IPS-20b (cell line): ENCODE measurements around the gene SLC41A3.
A peak's percentile ranks its signal among the peaks of the same experiment; 100 is the strongest.
"Not testable (repeated sequence)": the region's sequence is repeated elsewhere in the genome, so short reads cannot be mapped to it uniquely, and the experiment has no call there.

Source experiments
- H3K27ac ChIP-seq: one replicate; pipeline ENCODE4 v1.5.1; 2013; ENCODE audit warnings: low read length
- H3K27me3 ChIP-seq: 2 replicates; pipeline ENCODE4 v1.6.1; 2013; ENCODE audit warnings: mild to moderate bottlenecking, low read length, inconsistent platforms; ENCODE audit not compliant: insufficient read depth
- H3K36me3 ChIP-seq: 2 replicates; pipeline ENCODE4 v1.6.1; 2013; ENCODE audit warnings: low read depth, mild to moderate bottlenecking, inconsistent platforms, low read length, moderate library complexity; ENCODE audit not compliant: insufficient read depth
- H3K4me1 ChIP-seq: 2 replicates; pipeline ENCODE4 v1.6.1; 2013; ENCODE audit warnings: mild to moderate bottlenecking, control low read depth, inconsistent platforms, low read length, moderate library complexity; ENCODE audit not compliant: insufficient read depth
- H3K4me3 ChIP-seq: 2 replicates; pipeline ENCODE4 v1.5.1; 2013; ENCODE audit warnings: mild to moderate bottlenecking, low read length, inconsistent platforms
- H3K9ac ChIP-seq: 2 replicates; pipeline ENCODE4 v1.6.1; 2013; ENCODE audit warnings: low read depth, mild to moderate bottlenecking, inconsistent platforms, low read length, moderate library complexity
- H3K9me3 ChIP-seq: 2 replicates; pipeline ENCODE4 v1.6.1; 2013; ENCODE audit warnings: mild to moderate bottlenecking, low read depth, low read length, inconsistent platforms; ENCODE audit not compliant: insufficient read depth

SLC41A3 gene

GRCh38 chr3:125965505-125965904 is 118.4 kb downstream of the SLC41A3 start:
- H3K27ac ChIP-seq = no peak overlapping the region
- no peaks in the 10 kb centered on the region for H3K36me3 ChIP-seq
- H3K4me1 ChIP-seq = no peaks in the 10 kb centered on the region
- H3K9me3 ChIP-seq = no peaks in the 10 kb centered on the region
- H3K27me3 ChIP-seq = peaks cover 59% of the 10 kb centered on the region
- H3K4me3 ChIP-seq = no peak overlapping the region
- no peak overlapping the region for H3K9ac ChIP-seq

- H3K4me1 ChIP-seq, H3K9ac ChIP-seq, H3K36me3 ChIP-seq, H3K4me3 ChIP-seq, H3K27ac ChIP-seq, H3K9me3 ChIP-seq: not testable (repeated sequence)
- H3K27me3 ChIP-seq = peaks cover 48% of the 10 kb centered on the region
Measured at GRCh38 chr3:125963834-125964233, 120.1 kb downstream of the SLC41A3 start.

GRCh38 chr3:125961289-125961589 is 122.7 kb downstream of the SLC41A3 start:
- Histone ChIP-seq H3K27ac (no peak overlapping the region), H3K4me3 (no peak overlapping the region), H3K9ac (no peak overlapping the region), H3K4me1 (no peaks in the 10 kb centered on the region), H3K27me3 (peaks cover 38% of the 10 kb centered on the region), H3K36me3 (no peaks in the 10 kb centered on the region), H3K9me3 (no peaks in the 10 kb centered on the region)

GRCh38 chr3:125960456-125961288 is 123.3 kb downstream of the SLC41A3 start:
- Histone ChIP-seq H3K36me3 (no peaks in the 10 kb centered on the region), H3K4me1 (no peaks in the 10 kb centered on the region), H3K27me3 (peaks cover 37% of the 10 kb centered on the region)

GRCh38 chr3:125960066-125960424 is 123.9 kb downstream of the SLC41A3 start:
- H3K9ac ChIP-seq = no peak overlapping the region
- no peaks in the 10 kb centered on the region for H3K4me1 ChIP-seq

More at GRCh38 chr3:125960456-125961288, 123.3 kb downstream of the SLC41A3 start:
- Histone ChIP-seq H3K4me3 (no peak overlapping the region), H3K27ac (no peak overlapping the region), H3K9ac (no peak overlapping the region), H3K9me3 (no peaks in the 10 kb centered on the region)

GRCh38 chr3:125959317-125960065 is 124.4 kb downstream of the SLC41A3 start:
- Histone ChIP-seq H3K4me1 (no peaks in the 10 kb centered on the region), H3K9me3 (no peaks in the 10 kb centered on the region), H3K9ac (no peak overlapping the region), H3K27me3 (peaks cover 35% of the 10 kb centered on the region), H3K27ac (no peak overlapping the region), H3K4me3 (no peak overlapping the region), H3K36me3 (no peaks in the 10 kb centered on the region)

More at GRCh38 chr3:125960066-125960424, 123.9 kb downstream of the SLC41A3 start:
- H3K9me3 ChIP-seq = no peaks in the 10 kb centered on the region
- no peaks in the 10 kb centered on the region for H3K36me3 ChIP-seq
- peaks cover 37% of the 10 kb centered on the region for H3K27me3 ChIP-seq
- no peak overlapping the region for H3K27ac ChIP-seq
- no peak overlapping the region for H3K4me3 ChIP-seq

GRCh38 chr3:125958511-125959316 is 125.2 kb downstream of the SLC41A3 start:
- Histone ChIP-seq H3K9me3 (no peaks in the 10 kb centered on the region), H3K4me3 (no peak overlapping the region), H3K27me3 (peaks cover 31% of the 10 kb centered on the region), H3K27ac (no peak overlapping the region), H3K36me3 (no peaks in the 10 kb centered on the region), H3K9ac (no peak overlapping the region), H3K4me1 (no peaks in the 10 kb centered on the region)

GRCh38 chr3:125957674-125958510 is 126.0 kb downstream of the SLC41A3 start:
- Histone ChIP-seq H3K27me3 (peaks cover 26% of the 10 kb centered on the region), H3K9me3 (no peaks in the 10 kb centered on the region), H3K4me3 (peak overlapping the region; percentile 53; the same call in 1 of the 2 replicates), H3K9ac (no peak overlapping the region), H3K4me1 (no peaks in the 10 kb centered on the region), H3K36me3 (no peaks in the 10 kb centered on the region), H3K27ac (no peak overlapping the region)

- H3K27me3 ChIP-seq = peaks cover 26% of the 10 kb centered on the region
- H3K27ac ChIP-seq, H3K4me1 ChIP-seq, H3K9ac ChIP-seq, H3K4me3 ChIP-seq, H3K36me3 ChIP-seq, H3K9me3 ChIP-seq: not testable (repeated sequence)
Measured at GRCh38 chr3:125957020-125957419, 126.9 kb downstream of the SLC41A3 start.
